HEK293 (cell line): ENCODE data around the gene CRTC1.

Source experiments
- CTCF ChIA-PET: fragments of 350-600 bp; formaldehyde crosslinking; extraction: SDS; loops from one replicate; lab custom pipeline; 2021; ENCODE audit warnings: antibody characterized with exemption; lab: Yijun Ruan, JAX
- POLR2A ChIA-PET: fragments of 300-600 bp; formaldehyde crosslinking; extraction: SDS; loops from one replicate; lab custom pipeline; 2020; ENCODE audit warnings: antibody characterized with exemption, inconsistent platforms; lab: Yijun Ruan, JAX
- H3K27ac ChIP-seq: fragments of 200-500 bp; sonication (Bioruptor generic); 2 replicates; pipeline ENCODE4 v1.5.1; 2014; ENCODE audit warnings: low read depth, low read length, control low read depth, inconsistent platforms; ENCODE audit errors: extremely low read depth
- H3K36me3 ChIP-seq, 2 experiments: fragments of 200-500 bp in 1 of 2; sonication (Bioruptor generic) in 1 of 2; 1 replicate in 1 of 2; 2 replicates in 1 of 2; pipeline ENCODE4 v1.5.1; 2014 to 2017; ENCODE audit warnings: inconsistent platforms in 2 of 2, low read length in 2 of 2; ENCODE audit not compliant: control insufficient read depth in 2 of 2, insufficient read depth in 1 of 2
- H3K4me1 ChIP-seq: fragments of 200-500 bp; sonication (Bioruptor generic); 2 replicates; pipeline ENCODE4 v1.5.1; 2014; ENCODE audit warnings: mild to moderate bottlenecking, low read length, inconsistent platforms; ENCODE audit not compliant: control insufficient read depth, insufficient read depth
- H3K4me3 ChIP-seq: 2 replicates; pipeline ENCODE4 v1.5.1; 2011; ENCODE audit warnings: low read depth, mild to moderate bottlenecking, control low read depth, low read length, moderate library complexity
- H3K9me3 ChIP-seq: fragments of 200-500 bp; sonication (Bioruptor generic); 2 replicates; pipeline ENCODE4 v1.5.1; 2014; ENCODE audit warnings: low read depth, low read length, inconsistent platforms; ENCODE audit not compliant: control insufficient read depth, insufficient read depth
- GLIS1 ChIP-seq: fragments of 450-650 bp; formaldehyde crosslinking; IDR thresholded peaks from 2 replicates; pipeline ENCODE4 v1.5.1; 2016; ENCODE audit warnings: missing biosample characterization, missing genetic modification characterization
- GLIS2 ChIP-seq: fragments of 450-650 bp; formaldehyde crosslinking; IDR thresholded peaks from 2 replicates; pipeline ENCODE4 v1.5.1; 2016; ENCODE audit warnings: missing biosample characterization, missing genetic modification characterization
- IKZF3 ChIP-seq: fragments of 450-650 bp; IDR thresholded peaks from 2 replicates; pipeline ENCODE4 v1.5.0; 2018; ENCODE audit warnings: missing biosample characterization, mild to moderate bottlenecking, missing genetic modification characterization, moderate library complexity
- KLF1 ChIP-seq: fragments of 450-650 bp; formaldehyde crosslinking; IDR thresholded peaks from 2 replicates; pipeline ENCODE4 v1.5.1; 2016; ENCODE audit warnings: missing biosample characterization, missing genetic modification characterization
- MEIS1 ChIP-seq: sonication (generic); formaldehyde crosslinking; IDR thresholded peaks from 2 replicates; pipeline ENCODE4 v1.8.1; 2022; ENCODE audit warnings: missing genetic modification reagents, mild to moderate bottlenecking, borderline replicate concordance
- MZF1 ChIP-seq: fragments of 450-650 bp; formaldehyde crosslinking; IDR thresholded peaks from 2 replicates; pipeline ENCODE4 v1.5.1; 2017; ENCODE audit warnings: missing biosample characterization, missing genetic modification characterization, borderline replicate concordance
- OSR2 ChIP-seq: fragments of 450-650 bp; formaldehyde crosslinking; IDR thresholded peaks from 2 replicates; pipeline ENCODE4 v1.5.1; 2016; ENCODE audit warnings: missing biosample characterization, missing genetic modification characterization
- SCRT1 ChIP-seq: fragments of 450-650 bp; formaldehyde crosslinking; IDR thresholded peaks from 2 replicates; pipeline ENCODE4 v1.5.1; 2016; ENCODE audit warnings: missing biosample characterization, missing genetic modification characterization, borderline replicate concordance
- SCRT2 ChIP-seq: fragments of 450-650 bp; formaldehyde crosslinking; IDR thresholded peaks from 2 replicates; pipeline ENCODE4 v1.5.1; 2016; ENCODE audit warnings: missing biosample characterization, missing genetic modification characterization
- SP2 ChIP-seq: fragments of 450-650 bp; formaldehyde crosslinking; IDR thresholded peaks from 2 replicates; pipeline ENCODE4 v1.5.1; 2016; ENCODE audit warnings: missing biosample characterization, missing genetic modification characterization
- WT1 ChIP-seq: fragments of 450-650 bp; formaldehyde crosslinking; IDR thresholded peaks from 2 replicates; pipeline ENCODE4 v1.5.1; 2016; ENCODE audit warnings: missing biosample characterization, missing genetic modification characterization
- ZBTB8A ChIP-seq: fragments of 450-650 bp; formaldehyde crosslinking; IDR thresholded peaks from 2 replicates; pipeline ENCODE4 v1.5.1; 2016; ENCODE audit warnings: missing biosample characterization, missing genetic modification characterization
- ZEB2 ChIP-seq: fragments of 450-650 bp; formaldehyde crosslinking; IDR thresholded peaks from 2 replicates; pipeline ENCODE4 v1.5.1; 2016; ENCODE audit warnings: missing biosample characterization, missing genetic modification characterization
- ZNF10 ChIP-seq: fragments of 450-650 bp; formaldehyde crosslinking; IDR thresholded peaks from 2 replicates; pipeline ENCODE4 v1.5.1; 2017; ENCODE audit warnings: missing biosample characterization, missing genetic modification characterization
- ZNF138 ChIP-seq: fragments of 450-650 bp; formaldehyde crosslinking; IDR thresholded peaks from 2 replicates; pipeline ENCODE4 v1.5.1; 2016; ENCODE audit warnings: missing biosample characterization, missing genetic modification characterization, borderline replicate concordance
- ZNF16 ChIP-seq: fragments of 450-650 bp; formaldehyde crosslinking; IDR thresholded peaks from 2 replicates; pipeline ENCODE4 v1.5.1; 2016; ENCODE audit warnings: low read depth, missing biosample characterization, missing genetic modification characterization
- ZNF18 ChIP-seq: fragments of 450-650 bp; formaldehyde crosslinking; IDR thresholded peaks from 2 replicates; pipeline ENCODE4 v1.5.1; 2016; ENCODE audit warnings: missing biosample characterization, missing genetic modification characterization
- ZNF184 ChIP-seq: fragments of 450-650 bp; IDR thresholded peaks from 2 replicates; pipeline ENCODE4 v1.5.1; 2018; ENCODE audit warnings: missing biosample characterization, mild to moderate bottlenecking, missing genetic modification characterization
- ZNF239 ChIP-seq: fragments of 450-650 bp; formaldehyde crosslinking; IDR thresholded peaks from 2 replicates; pipeline ENCODE4 v1.5.1; 2016; ENCODE audit warnings: missing biosample characterization, missing genetic modification characterization
- ZNF558 ChIP-seq: fragments of 450-650 bp; formaldehyde crosslinking; IDR thresholded peaks from 2 replicates; pipeline ENCODE4 v1.5.1; 2016; ENCODE audit warnings: missing biosample characterization, missing genetic modification characterization
- ZNF560 ChIP-seq: fragments of 450-650 bp; formaldehyde crosslinking; IDR thresholded peaks from 2 replicates; pipeline ENCODE4 v1.5.1; 2017; ENCODE audit warnings: missing biosample characterization, missing genetic modification characterization, borderline replicate concordance
- ZNF561 ChIP-seq: fragments of 450-650 bp; IDR thresholded peaks from 2 replicates; pipeline ENCODE4 v1.5.1; 2018; ENCODE audit warnings: missing biosample characterization, missing genetic modification characterization, borderline replicate concordance
- ZNF585B ChIP-seq: fragments of 450-650 bp; formaldehyde crosslinking; IDR thresholded peaks from 2 replicates; pipeline ENCODE4 v1.5.1; 2016; ENCODE audit warnings: missing biosample characterization, missing genetic modification characterization
- ZNF658 ChIP-seq: fragments of 450-650 bp; formaldehyde crosslinking; IDR thresholded peaks from 2 replicates; pipeline ENCODE4; 2016; ENCODE audit warnings: missing biosample characterization, missing genetic modification characterization
- ZSCAN30 ChIP-seq: fragments of 450-650 bp; IDR thresholded peaks from 2 replicates; pipeline ENCODE4 v1.5.1; 2018; ENCODE audit warnings: missing biosample characterization, mild to moderate bottlenecking, missing genetic modification characterization, moderate library complexity
- ZSCAN5A ChIP-seq: fragments of 450-650 bp; formaldehyde crosslinking; IDR thresholded peaks from 2 replicates; pipeline ENCODE4 v1.5.1; 2016; ENCODE audit warnings: missing biosample characterization, missing genetic modification characterization
- TF ChIP-seq, protein P1 (sequence below): fragments of 450-650 bp; formaldehyde crosslinking; IDR thresholded peaks from 2 replicates; pipeline ENCODE4 v1.5.1; 2016; ENCODE audit warnings: missing biosample characterization, missing genetic modification characterization, borderline replicate concordance

CRTC1 gene

GRCh38 chr19:18698321-18699167, 15.1 kb downstream of the CRTC1 start (continued):
- peak; percentile 95 for TF ChIP-seq ZNF10
- 0 out of 2 replicates have a peak, but pooled peaks have one; percentile 23 for TF ChIP-seq ZEB2 (tag by site-specific recombination)
- peak; percentile 44; the same call in 1 of the 2 replicates for TF ChIP-seq OSR2 (tag by site-specific recombination)
- peak; percentile 29; the same call in 1 of the 2 replicates for TF ChIP-seq WT1 (tag by site-specific recombination)
- peak; percentile 65 for TF ChIP-seq GLIS1 (tag by site-specific recombination)
- peak; percentile 82 for TF ChIP-seq SCRT2
- peak; percentile 90 for TF ChIP-seq SCRT1 (tag by site-specific recombination)
- TF ChIP-seq ZSCAN30 (tag by site-specific recombination), result 0 out of 2 replicates have a peak, but pooled peaks have one; percentile 20
- TF ChIP-seq IKZF3, result peak; percentile 74
- TF ChIP-seq ZNF239 (tag by site-specific recombination), result no peak

GRCh38 chr19:18699403-18700054, 16.0 kb downstream of the CRTC1 start:
- H3K36me3 ChIP-seq, result no peaks in the 10 kb centered on the region
- POLR2A ChIA-PET, result no interaction called here
- CTCF ChIA-PET, result no interaction called here
- H3K4me3 ChIP-seq, result no peak overlapping the region
- no peak overlapping the region for H3K27ac ChIP-seq
- H3K4me1 ChIP-seq, result peaks cover 8% of the 10 kb centered on the region
- H3K9me3 ChIP-seq, result no peaks in the 10 kb centered on the region
- no peak for TF ChIP-seq ZNF561 (tag by site-specific recombination)
- peak; percentile 58 for TF ChIP-seq SP2 (tag by site-specific recombination)
- TF ChIP-seq KLF1 (tag by site-specific recombination), result peak; percentile 78
- TF ChIP-seq ZNF16 (tag by site-specific recombination), result no peak
- peak; percentile 58; the same call in 1 of the 2 replicates for TF ChIP-seq ZBTB8A (tag by site-specific recombination)
- no peak for TF ChIP-seq ZNF585B

DNA sequence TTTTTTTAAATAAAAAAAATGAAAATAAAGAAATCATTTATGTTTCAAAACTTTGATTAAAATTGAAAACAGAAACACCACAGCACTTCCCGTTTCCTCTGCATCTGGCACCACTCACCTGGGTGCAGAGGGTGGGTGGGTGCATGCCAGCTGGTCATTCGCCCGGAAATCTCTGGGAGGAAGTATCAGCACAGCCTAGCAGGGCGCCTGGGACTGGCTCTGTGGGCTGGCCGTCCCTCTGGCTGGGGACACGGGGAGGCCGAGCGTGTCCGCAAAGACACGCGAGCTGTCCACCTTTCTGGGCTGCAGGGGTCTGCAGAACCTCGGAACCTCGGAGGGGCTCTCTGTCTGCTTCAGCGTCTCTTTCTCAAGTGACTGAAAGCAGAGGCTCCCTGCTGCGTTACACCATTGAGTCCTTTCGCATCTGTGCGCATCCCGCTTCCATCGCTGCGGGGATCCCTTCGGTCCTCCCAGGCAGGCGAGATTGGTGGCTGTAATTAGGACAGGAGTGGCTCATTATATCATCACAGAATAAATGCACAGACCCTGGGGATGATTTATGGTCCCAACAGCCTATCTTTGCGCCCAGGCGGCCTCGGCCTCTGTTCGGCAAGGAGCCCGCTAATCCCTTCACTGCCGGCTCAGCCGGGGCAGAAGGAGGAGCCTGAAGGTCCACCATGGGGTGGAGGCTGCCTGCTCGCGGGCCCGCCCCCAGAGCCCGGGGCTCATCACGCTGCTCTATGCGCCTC, 17.2 kb downstream of the CRTC1 start:
- no peaks in the 10 kb centered on the region for H3K36me3 ChIP-seq
- peak overlapping the region; percentile 43 for H3K4me3 ChIP-seq
- CTCF ChIA-PET, result interaction anchor here (0.6 kb wide), 1 partner anchor 14 kb away, joined by 3 read pairs; no protein-coding TSS in a partner anchor
- POLR2A ChIA-PET, result interaction anchor here (0.5 to 1.1 kb wide), 2 partner anchors 18 to 122 kb away, joined by 3 to 12 read pairs; partner anchors contain the start of gene CRTC1
- H3K9me3 ChIP-seq, result no peaks in the 10 kb centered on the region
- no peak overlapping the region; the same call in 1 of the 2 replicates for H3K27ac ChIP-seq
- peaks cover 8% of the 10 kb centered on the region for H3K4me1 ChIP-seq
- TF ChIP-seq SCRT1 (tag by site-specific recombination) (no peak), GLIS2 (tag by site-specific recombination) (peak; percentile 50), ZSCAN5A (tag by site-specific recombination) (no peak), ZNF558 (tag by site-specific recombination) (no peak), ZNF560 (tag by site-specific recombination) (no peak), SP2 (tag by site-specific recombination) (peak; percentile 87), ZNF658 (no peak), MEIS1 (peak; percentile 39; the same call in 1 of the 2 replicates), ZNF18 (tag by site-specific recombination) (0 out of 2 replicates have a peak, but pooled peaks have one; percentile 42), ZEB2 (tag by site-specific recombination) (peak; percentile 97), ZNF184 (tag by site-specific recombination) (no peak; the same call in 1 of the 2 replicates), ZNF138 (tag by site-specific recombination) (no peak), MZF1 (tag by site-specific recombination) (peak; percentile 84)
- TF ChIP-seq, protein P1, sequence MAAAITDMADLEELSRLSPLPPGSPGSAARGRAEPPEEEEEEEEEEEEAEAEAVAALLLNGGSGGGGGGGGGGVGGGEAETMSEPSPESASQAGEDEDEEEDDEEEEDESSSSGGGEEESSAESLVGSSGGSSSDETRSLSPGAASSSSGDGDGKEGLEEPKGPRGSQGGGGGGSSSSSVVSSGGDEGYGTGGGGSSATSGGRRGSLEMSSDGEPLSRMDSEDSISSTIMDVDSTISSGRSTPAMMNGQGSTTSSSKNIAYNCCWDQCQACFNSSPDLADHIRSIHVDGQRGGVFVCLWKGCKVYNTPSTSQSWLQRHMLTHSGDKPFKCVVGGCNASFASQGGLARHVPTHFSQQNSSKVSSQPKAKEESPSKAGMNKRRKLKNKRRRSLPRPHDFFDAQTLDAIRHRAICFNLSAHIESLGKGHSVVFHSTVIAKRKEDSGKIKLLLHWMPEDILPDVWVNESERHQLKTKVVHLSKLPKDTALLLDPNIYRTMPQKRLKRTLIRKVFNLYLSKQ, result no peak
